HG03045 (cell line): ENCODE data around the gene KRT2.

Source experiments
- ATAC-seq: cut with Tn5 transposase; IDR thresholded peaks from one replicate; pipeline ENCODE4 v1.9.1; 2021; ENCODE audit warnings: mild to moderate bottlenecking, moderate library complexity; ENCODE audit not compliant: unreplicated experiment

The KRT2 gene

GRCh38 chr12:52644078-52644415 lies 8.0 kb downstream of the KRT2 start:
- no peak for ATAC-seq

- no peak for ATAC-seq
These were observed 8.6 kb downstream of the KRT2 start for GRCh38 chr12:52643233-52644077.

GRCh38 chr12:52641468-52641867 lies 10.5 kb downstream of the KRT2 start:
- ATAC-seq, result no peak

GRCh38 chr12:52637299-52637698 lies 14.7 kb downstream of the KRT2 start:
- no peak for ATAC-seq

- no peak for ATAC-seq
These were observed 15.3 kb downstream of the KRT2 start for GRCh38 chr12:52636592-52637258.

- no peak for ATAC-seq
These were observed 15.8 kb downstream of the KRT2 start for GRCh38 chr12:52636189-52636588.

- ATAC-seq, result no peak
These were observed 17.6 kb downstream of the KRT2 start for GRCh38 chr12:52634266-52635056.

GRCh38 chr12:52633383-52633782 lies 18.6 kb downstream of the KRT2 start:
- no peak for ATAC-seq

- no peak for ATAC-seq
These were observed 19.4 kb downstream of the KRT2 start for GRCh38 chr12:52632656-52633055.

GRCh38 chr12:52631676-52632459 lies 20.1 kb downstream of the KRT2 start:
- no peak for ATAC-seq

GRCh38 chr12:52631264-52631663 lies 20.7 kb downstream of the KRT2 start:
- no peak for ATAC-seq

- no peak for ATAC-seq
These were observed 21.3 kb downstream of the KRT2 start for GRCh38 chr12:52630599-52631200.

- no peak for ATAC-seq
These were observed 22.0 kb downstream of the KRT2 start for GRCh38 chr12:52630008-52630500.

- no peak for ATAC-seq
These were observed 22.6 kb downstream of the KRT2 start for GRCh38 chr12:52629281-52630007.

GRCh38 chr12:52628841-52629240 lies 23.2 kb downstream of the KRT2 start:
- ATAC-seq, result no peak

GRCh38 chr12:52628111-52628507 lies 23.9 kb downstream of the KRT2 start:
- ATAC-seq, result no peak

- no peak for ATAC-seq
These were observed 24.5 kb downstream of the KRT2 start for GRCh38 chr12:52627395-52628110.

GRCh38 chr12:52622349-52622748 lies 29.7 kb downstream of the KRT2 start:
- ATAC-seq, result no peak

- no peak for ATAC-seq
These were observed 33.1 kb downstream of the KRT2 start for GRCh38 chr12:52618866-52619265.
